Progenitor cell of endocrine pancreas (in vitro differentiated cells): ENCODE measurements around the gene RCN2. TPM values are rescaled to one million over a fixed set of nuclear protein-coding genes. Genes with fewer than 3 reads are reported as not detected.

ENCODE experiments used
- DNase-seq: peaks from one replicate; pipeline ENCODE4 v3.0.0; 2021; ENCODE audit warnings: low spot score; ENCODE audit not compliant: unreplicated experiment
- H3K27ac Mint-ChIP-seq: 2 replicates; pipeline ENCODE4 v1.8.0; 2021; ENCODE audit warnings: mild to moderate bottlenecking, moderate library complexity, mixed read lengths
- H3K27me3 Mint-ChIP-seq: 2 replicates; pipeline ENCODE4 v1.8.0; 2021; ENCODE audit warnings: mixed read lengths
- H3K36me3 Mint-ChIP-seq: 2 replicates; pipeline ENCODE4 v1.8.0; 2022; ENCODE audit warnings: mixed read lengths; ENCODE audit not compliant: insufficient read depth
- H3K4me1 Mint-ChIP-seq: 2 replicates; pipeline ENCODE4 v1.8.0; 2021; ENCODE audit warnings: low read depth, mixed read lengths
- H3K4me3 Mint-ChIP-seq: 2 replicates; pipeline ENCODE4 v1.8.0; 2021; ENCODE audit warnings: low read depth, mild to moderate bottlenecking, moderate library complexity, mixed read lengths
- H3K9me3 Mint-ChIP-seq: 2 replicates; pipeline ENCODE4 v1.8.0; 2021; ENCODE audit warnings: low read depth, mixed read lengths
- total RNA-seq: library from RNA; stranded (reverse); gene quantifications from 2 replicates; pipeline ENCODE4 v1.2.1, GENCODE V29; 2021
- TF ChIP-seq, protein P1 (sequence below): fragments of 200-600 bp; sonication (generic); IDR thresholded peaks from one replicate; pipeline ENCODE4 v1.5.0; 2021; ENCODE audit warnings: antibody characterized with exemption, mild to moderate bottlenecking; ENCODE audit not compliant: unreplicated experiment

The RCN2 gene
- total RNA-seq, 1 donor from 2014 or later = 236 TPM

DNA sequence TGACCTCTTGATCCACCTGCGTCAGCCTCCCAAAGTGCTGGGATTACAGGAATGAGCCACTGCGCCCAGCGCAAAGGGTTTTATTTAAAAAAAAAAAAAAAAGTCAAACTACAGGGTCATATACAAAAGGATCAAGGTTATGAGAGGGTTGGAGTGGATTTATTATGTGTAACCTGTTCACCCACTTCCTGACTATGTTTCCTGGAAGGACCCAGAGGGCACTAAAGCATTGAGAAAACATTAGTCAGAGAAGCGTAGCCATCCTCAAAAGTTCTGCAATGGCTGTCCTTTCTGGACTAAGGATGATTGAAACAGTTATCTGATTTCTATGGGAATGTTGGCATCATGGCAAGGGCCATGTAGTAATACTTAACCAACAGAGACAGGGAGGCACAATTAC lies 19.1 kb upstream of the RCN2 start:
- Mint-ChIP-seq H3K4me1 (no peaks in the 10 kb centered on the region), H3K9me3 (no peaks in the 10 kb centered on the region), H3K27me3 (peaks cover 15% of the 10 kb centered on the region), H3K27ac (no peak overlapping the region), H3K36me3 (no peaks in the 10 kb centered on the region), H3K4me3 (no peak overlapping the region)
- TF ChIP-seq, protein P1, sequence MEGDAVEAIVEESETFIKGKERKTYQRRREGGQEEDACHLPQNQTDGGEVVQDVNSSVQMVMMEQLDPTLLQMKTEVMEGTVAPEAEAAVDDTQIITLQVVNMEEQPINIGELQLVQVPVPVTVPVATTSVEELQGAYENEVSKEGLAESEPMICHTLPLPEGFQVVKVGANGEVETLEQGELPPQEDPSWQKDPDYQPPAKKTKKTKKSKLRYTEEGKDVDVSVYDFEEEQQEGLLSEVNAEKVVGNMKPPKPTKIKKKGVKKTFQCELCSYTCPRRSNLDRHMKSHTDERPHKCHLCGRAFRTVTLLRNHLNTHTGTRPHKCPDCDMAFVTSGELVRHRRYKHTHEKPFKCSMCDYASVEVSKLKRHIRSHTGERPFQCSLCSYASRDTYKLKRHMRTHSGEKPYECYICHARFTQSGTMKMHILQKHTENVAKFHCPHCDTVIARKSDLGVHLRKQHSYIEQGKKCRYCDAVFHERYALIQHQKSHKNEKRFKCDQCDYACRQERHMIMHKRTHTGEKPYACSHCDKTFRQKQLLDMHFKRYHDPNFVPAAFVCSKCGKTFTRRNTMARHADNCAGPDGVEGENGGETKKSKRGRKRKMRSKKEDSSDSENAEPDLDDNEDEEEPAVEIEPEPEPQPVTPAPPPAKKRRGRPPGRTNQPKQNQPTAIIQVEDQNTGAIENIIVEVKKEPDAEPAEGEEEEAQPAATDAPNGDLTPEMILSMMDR = no peak
- DNase-seq = no peak

DNA sequence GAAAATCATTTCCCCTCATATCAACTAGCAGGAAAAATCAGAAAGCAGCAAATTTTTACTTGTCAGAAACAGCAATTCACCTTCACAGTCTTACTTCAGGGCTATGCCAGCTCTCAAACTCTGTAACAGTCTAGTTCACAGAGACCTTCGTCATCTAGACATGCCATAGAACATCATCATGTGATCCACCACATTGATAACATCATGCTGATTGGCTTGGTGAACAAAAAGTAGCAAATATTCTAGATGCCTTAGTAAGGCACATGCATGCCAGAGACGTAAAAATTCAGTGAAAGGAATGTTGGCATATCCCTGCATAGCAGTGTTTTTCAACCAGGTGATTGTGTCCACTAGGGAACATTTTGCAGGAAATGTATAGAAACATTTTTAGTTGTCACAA lies 17.8 kb upstream of the RCN2 start:
- Mint-ChIP-seq H3K4me1 (no peaks in the 10 kb centered on the region), H3K9me3 (no peaks in the 10 kb centered on the region), H3K27me3 (peaks cover 11% of the 10 kb centered on the region), H3K4me3 (no peak overlapping the region), H3K36me3 (no peaks in the 10 kb centered on the region), H3K27ac (no peak overlapping the region)
- TF ChIP-seq, protein P1 = no peak
- no peak for DNase-seq

DNA sequence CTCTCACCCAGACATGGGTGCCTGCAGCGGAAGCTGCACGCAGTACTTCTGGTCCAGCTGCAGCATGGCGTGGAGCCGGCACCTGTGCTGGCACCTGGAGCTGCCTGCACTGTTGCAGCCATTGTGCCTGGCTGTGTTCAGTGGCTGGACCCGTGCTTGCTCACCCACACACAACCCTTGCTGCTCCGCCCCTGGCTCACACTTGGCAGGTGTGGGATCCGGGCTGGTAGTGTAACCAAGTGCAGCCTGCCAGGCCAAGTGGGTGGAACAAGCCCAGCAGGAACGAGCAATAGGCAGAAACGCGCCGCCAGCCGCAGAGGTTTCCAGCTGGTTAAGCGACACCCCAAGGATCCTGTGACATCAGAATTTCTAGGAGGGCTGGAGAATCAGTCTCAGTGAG lies 15.2 kb upstream of the RCN2 start:
- H3K36me3 Mint-ChIP-seq = no peaks in the 10 kb centered on the region
- no peak overlapping the region for H3K27ac Mint-ChIP-seq
- TF ChIP-seq, protein P1 = no peak
- H3K27me3 Mint-ChIP-seq = peaks cover 13% of the 10 kb centered on the region
- no peaks in the 10 kb centered on the region for H3K9me3 Mint-ChIP-seq
- H3K4me3 Mint-ChIP-seq = no peak overlapping the region
- H3K4me1 Mint-ChIP-seq = no peaks in the 10 kb centered on the region
- no peak for DNase-seq

DNA sequence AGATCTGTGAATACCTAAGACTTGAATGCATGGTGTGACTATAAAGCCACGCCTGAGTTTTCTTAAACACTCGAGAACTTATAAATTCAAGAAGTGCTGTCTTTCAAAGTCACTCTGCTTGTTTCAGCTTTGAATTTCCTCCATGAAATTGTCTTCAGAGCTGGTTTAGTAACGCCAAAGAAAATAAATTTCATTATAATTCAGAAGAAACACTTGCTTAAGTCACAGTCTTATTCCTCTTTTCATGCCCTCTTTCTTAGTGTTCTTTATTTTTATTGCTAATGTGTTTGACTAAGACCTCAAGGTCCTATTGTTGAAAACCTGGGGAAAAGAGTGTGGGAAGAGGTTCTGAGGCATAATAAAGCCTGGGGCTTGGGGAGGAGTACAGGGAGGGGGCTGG lies 3.3 kb upstream of the RCN2 start:
- Mint-ChIP-seq H3K9me3 (no peaks in the 10 kb centered on the region), H3K27ac (no peak overlapping the region), H3K27me3 (peaks cover 3% of the 10 kb centered on the region), H3K36me3 (peaks cover 2% of the 10 kb centered on the region), H3K4me1 (peaks cover 17% of the 10 kb centered on the region), H3K4me3 (no peak overlapping the region)
- TF ChIP-seq, protein P1 = no peak
- no peak for DNase-seq

DNA sequence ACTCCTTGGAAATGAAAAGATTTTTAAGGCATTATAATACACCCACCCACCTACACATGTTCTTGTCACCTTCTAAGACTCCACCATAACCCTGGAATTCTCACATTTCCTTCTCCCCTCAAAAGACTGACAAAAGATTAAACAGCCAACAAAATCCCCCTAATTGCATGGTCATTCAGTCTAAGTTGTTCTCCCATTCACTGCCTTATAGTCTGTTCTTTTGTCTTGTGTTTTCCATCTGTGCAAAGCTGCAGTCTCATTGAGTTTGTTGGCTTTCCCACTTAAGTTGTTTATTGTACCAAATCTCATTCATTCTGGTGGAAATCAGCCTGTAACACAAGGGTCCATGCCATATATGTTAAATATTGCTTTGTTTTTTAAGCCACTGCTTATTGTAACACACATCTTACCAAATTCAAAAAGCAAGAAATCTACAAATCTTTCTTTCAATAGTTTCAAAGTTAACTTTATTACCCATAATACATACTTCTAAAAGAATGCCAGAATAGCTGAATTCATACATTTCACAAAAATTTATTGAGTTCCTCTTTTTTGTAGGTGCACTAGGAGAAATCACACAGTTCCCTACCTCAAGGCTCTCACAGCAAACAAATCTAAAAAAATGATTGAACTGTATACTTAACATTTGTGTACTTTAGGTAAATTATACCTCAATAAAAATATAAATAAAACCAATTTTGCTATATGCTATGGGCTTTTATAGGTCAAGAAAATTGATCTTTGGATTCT lies 2.4 kb upstream of the RCN2 start:
- no peak for DNase-seq
- Mint-ChIP-seq H3K27me3 (peaks cover 3% of the 10 kb centered on the region), H3K27ac (no peak overlapping the region), H3K36me3 (peaks cover 4% of the 10 kb centered on the region), H3K9me3 (no peaks in the 10 kb centered on the region), H3K4me1 (peaks cover 22% of the 10 kb centered on the region), H3K4me3 (no peak overlapping the region)
- TF ChIP-seq, protein P1 = no peak
